Measurements from ENCODE around the gene P4HA3.
"Not testable (repeated sequence)": the region's sequence is repeated elsewhere in the genome, so short reads cannot be mapped to it uniquely, and the experiment has no call there.

P4HA3 gene

DNA sequence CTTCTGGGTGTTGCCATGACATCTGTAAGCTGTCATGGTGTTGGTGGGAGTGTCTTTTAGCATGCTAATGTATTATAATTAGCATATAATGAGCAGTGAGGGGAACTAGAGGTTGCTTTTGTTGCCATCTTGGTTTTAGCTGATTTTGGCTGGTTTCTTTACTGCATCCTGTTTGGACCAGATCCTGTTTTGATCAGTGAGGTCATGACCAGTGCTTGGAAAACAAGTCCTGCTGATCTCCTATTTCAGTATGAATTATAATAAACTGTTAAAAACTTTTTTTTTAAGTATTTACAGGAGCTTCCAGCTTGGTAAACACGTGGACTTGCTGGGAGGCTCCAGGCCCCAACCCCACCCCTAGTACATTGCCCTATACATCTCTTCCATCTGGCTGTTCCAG is 30.5 kb upstream of the P4HA3 start:
- in situ Hi-C loops (cut with HindIII; ENCODE audit: low sequenced_read_pairs) = no loop called here
- TF ChIP-seq, protein P1, sequence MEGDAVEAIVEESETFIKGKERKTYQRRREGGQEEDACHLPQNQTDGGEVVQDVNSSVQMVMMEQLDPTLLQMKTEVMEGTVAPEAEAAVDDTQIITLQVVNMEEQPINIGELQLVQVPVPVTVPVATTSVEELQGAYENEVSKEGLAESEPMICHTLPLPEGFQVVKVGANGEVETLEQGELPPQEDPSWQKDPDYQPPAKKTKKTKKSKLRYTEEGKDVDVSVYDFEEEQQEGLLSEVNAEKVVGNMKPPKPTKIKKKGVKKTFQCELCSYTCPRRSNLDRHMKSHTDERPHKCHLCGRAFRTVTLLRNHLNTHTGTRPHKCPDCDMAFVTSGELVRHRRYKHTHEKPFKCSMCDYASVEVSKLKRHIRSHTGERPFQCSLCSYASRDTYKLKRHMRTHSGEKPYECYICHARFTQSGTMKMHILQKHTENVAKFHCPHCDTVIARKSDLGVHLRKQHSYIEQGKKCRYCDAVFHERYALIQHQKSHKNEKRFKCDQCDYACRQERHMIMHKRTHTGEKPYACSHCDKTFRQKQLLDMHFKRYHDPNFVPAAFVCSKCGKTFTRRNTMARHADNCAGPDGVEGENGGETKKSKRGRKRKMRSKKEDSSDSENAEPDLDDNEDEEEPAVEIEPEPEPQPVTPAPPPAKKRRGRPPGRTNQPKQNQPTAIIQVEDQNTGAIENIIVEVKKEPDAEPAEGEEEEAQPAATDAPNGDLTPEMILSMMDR (IDR thresholded peaks at IDR 0.05; ENCODE audit: low read depth, low read length, missing control alignments) = no peak
- H3K4me3 ChIP-seq (ENCODE audit: low read depth, low read length) = no peak overlapping the region
- DNase-seq (ENCODE audit: low read depth) = no peak

DNA sequence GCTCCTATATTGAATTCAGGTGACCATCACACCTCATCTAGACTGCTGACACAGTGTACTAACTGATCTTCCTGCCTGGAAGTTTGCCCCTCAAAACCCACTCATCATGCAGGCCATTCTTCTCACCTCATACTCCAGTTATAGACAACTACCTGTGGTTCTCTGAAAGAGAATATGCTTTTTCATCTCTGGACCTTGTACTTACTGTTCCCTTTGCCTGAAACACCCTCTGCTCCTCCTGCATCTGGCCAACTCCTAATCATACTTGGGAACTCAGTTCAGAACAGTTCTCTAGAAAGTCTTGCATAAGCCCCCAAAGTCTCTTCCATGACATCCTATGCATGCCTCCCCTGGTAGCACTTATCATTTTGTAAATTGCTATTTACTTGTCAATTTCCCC is 28.2 kb upstream of the P4HA3 start:
- TF ChIP-seq, protein P1 (IDR thresholded peaks at IDR 0.05; ENCODE audit: low read depth, low read length, missing control alignments) = no peak
- no peak overlapping the region for H3K4me3 ChIP-seq (ENCODE audit: low read depth, low read length)
- in situ Hi-C loops (cut with HindIII; ENCODE audit: low sequenced_read_pairs) = no loop called here
- no peak for DNase-seq (ENCODE audit: low read depth)

DNA sequence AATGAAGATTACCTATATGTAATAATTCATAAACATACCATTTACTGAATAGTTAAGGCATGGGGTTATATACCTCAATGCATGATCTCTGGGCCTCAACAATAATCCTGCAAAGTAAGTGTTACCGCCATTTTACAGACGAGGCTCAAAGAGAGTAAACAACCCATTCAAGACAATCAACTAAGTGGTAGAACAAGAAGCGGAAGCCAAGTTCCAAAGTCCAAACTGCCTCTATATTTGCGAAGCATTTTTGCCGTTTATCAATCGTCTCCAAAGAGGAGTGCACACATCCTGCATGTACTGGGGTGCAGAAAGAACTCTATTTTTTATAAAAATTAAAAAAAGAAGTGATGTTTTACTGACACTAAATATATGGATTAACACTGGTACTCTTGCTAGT is 27.5 kb upstream of the P4HA3 start:
- in situ Hi-C loops (cut with HindIII; ENCODE audit: low sequenced_read_pairs) = no loop called here
- TF ChIP-seq, protein P1 (IDR thresholded peaks at IDR 0.05; ENCODE audit: low read depth, low read length, missing control alignments) = no peak
- no peak for DNase-seq (ENCODE audit: low read depth)
- no peak overlapping the region for H3K4me3 ChIP-seq (ENCODE audit: low read depth, low read length)

DNA sequence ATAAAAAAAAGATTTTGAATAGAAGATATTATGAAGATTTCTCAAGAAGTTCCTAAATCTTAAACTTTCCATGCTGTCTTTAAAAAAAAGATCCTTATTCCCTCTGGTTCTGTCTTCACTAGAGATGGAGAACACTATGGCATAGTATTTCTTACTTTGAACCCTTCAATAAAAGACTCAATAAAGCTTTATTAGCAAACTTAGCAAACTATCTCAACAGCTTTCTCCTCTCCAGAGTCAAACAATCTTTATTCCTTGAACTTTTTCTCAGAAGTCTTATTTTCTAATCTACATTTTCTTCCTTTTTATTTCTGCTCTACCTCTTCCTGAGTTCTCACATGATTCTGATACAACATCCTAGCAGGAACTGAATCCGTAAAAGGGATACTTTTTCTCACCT is 21.8 kb upstream of the P4HA3 start:
- no peak for DNase-seq (ENCODE audit: low read depth)
- in situ Hi-C loops (cut with HindIII; ENCODE audit: low sequenced_read_pairs) = no loop called here
- TF ChIP-seq, protein P1 (IDR thresholded peaks at IDR 0.05; ENCODE audit: low read depth, low read length, missing control alignments) = no peak
- no peak overlapping the region for H3K4me3 ChIP-seq (ENCODE audit: low read depth, low read length)

DNA sequence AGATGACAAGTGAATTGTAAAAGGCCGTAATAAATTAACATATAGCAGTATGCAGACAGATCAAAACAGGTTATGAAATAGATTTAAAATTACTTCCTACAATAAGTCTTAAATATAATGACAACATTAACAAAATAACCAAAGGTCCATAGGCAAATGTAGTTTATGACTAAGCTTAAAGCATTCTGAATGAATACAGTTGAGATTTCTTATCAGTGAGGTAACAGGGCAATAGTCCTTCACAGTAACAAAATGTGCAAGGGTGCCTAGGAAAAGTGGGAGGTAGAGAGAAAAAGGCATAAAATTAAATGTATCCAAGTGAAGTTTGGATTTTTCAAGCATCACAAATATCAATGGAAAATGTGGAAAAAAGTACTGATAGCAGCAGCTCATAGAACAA is 20.9 kb upstream of the P4HA3 start:
- in situ Hi-C loops (cut with HindIII; ENCODE audit: low sequenced_read_pairs) = no loop called here

DNA sequence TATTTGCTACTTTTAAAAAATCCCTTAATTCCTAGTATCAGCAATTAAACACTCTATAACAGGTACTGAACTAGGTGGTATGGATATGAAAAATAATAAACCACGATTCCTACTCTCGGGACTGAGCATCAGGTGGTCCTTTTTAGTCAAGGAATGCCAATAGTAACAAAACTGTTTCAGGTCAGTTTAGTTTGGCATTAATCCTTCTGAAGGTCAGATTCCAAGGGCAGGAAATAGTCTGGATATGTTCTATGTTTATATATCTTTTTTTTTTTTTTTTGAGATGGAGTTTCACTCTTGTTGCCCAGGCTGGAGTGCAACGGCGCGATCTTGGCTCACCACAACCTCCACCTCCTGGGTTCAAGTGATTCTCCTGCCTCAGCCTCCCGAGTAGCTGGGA is 19.6 kb upstream of the P4HA3 start:
- DNase-seq (ENCODE audit: low read depth); in situ Hi-C loops (cut with HindIII; ENCODE audit: low sequenced_read_pairs); H3K4me3 ChIP-seq (ENCODE audit: low read depth, low read length): not testable (repeated sequence)

More for the DNA sequence above, 20.9 kb upstream of the P4HA3 start:
- H3K4me3 ChIP-seq (ENCODE audit: low read depth, low read length) = no peak overlapping the region
- no peak for DNase-seq (ENCODE audit: low read depth)
- TF ChIP-seq, protein P1 (IDR thresholded peaks at IDR 0.05; ENCODE audit: low read depth, low read length, missing control alignments) = no peak

DNA sequence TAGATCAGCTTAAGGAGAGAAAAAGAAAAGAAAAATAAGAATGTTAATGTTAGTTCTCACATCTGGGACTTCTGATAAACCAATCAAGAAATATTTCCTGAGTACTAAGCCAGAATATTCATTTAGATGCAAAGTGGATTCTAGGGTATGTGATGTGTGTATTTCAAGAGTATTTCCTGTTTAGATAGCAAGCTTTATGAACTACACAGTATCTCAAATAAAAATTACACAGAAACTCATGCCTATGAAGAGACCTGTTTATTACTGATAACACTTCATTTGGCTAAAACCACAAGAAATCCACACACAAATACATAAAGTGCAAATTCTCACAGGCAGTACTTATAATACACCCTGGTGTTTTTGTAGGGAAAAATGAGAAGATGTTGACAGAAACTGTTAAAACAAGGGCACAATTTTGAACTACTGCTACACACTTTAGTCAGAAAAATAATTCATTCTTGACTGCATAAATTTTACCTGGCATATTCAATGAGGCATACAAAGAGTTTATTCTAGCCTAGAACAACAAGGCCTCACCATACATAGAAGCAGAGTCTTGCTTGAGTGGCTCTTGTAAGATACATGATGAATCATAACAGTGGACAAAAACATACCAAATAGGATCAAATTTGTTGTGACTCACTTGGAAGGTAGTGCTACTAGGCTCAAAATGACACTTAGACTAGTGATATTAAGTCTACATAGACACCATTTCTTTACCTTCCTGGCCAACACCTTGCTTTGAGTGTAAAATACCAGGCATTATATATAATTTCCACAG is 18.8 kb upstream of the P4HA3 start:
- TF ChIP-seq, protein P1 (IDR thresholded peaks at IDR 0.05; ENCODE audit: low read depth, low read length, missing control alignments) = no peak
- no peak overlapping the region for H3K4me3 ChIP-seq (ENCODE audit: low read depth, low read length)
- no peak for DNase-seq (ENCODE audit: low read depth)
- in situ Hi-C loops (cut with HindIII; ENCODE audit: low sequenced_read_pairs) = no loop called here

All from astrocyte of the cerebellum (primary cell).